Thymus (tissue), 11 donors: ENCODE data around the gene IGSF6. TPM values are rescaled to one million over a fixed set of nuclear protein-coding genes. Genes with fewer than 3 reads are reported as not detected.

Experiments used
- DNase-seq, 9 donors: peaks; one replicate each; pipeline ENCODE4 v3.0.0-alpha.2; 2013; ENCODE audit warnings: low spot score in 9 of 9, low read depth in 6 of 9, missing footprints in 1 of 9
- H3K27ac ChIP-seq, 2 donors: one replicate each; pipeline ENCODE4 v1.5.1; 2013; ENCODE audit warnings: control low read depth in 1 of 2, low read depth in 1 of 2, low read length in 1 of 2, mild to moderate bottlenecking in 1 of 2, moderate library complexity in 1 of 2
- H3K27me3 ChIP-seq, 2 donors: one replicate each; pipeline ENCODE4 v1.5.1; 2013; ENCODE audit warnings: low read length in 1 of 2; ENCODE audit not compliant: control insufficient read depth in 2 of 2, insufficient read depth in 1 of 2
- H3K36me3 ChIP-seq, 2 donors: one replicate each; pipeline ENCODE4 v1.5.1; 2013; ENCODE audit warnings: low read length in 1 of 2, mild to moderate bottlenecking in 1 of 2, moderate library complexity in 1 of 2; ENCODE audit not compliant: control insufficient read depth in 2 of 2, insufficient read depth in 2 of 2
- H3K4me1 ChIP-seq, 2 donors: one replicate each; pipeline ENCODE4 v1.5.1; 2013; ENCODE audit warnings: low read length in 2 of 2; ENCODE audit not compliant: control insufficient read depth in 2 of 2, insufficient read depth in 2 of 2
- H3K4me3 ChIP-seq, 2 donors: one replicate each; pipeline ENCODE4 v1.5.1; 2013; ENCODE audit warnings: low read length in 2 of 2, control low read depth in 1 of 2, mild to moderate bottlenecking in 1 of 2
- H3K9me3 ChIP-seq, 2 donors: one replicate each; pipeline ENCODE4 v1.5.1; 2013; ENCODE audit warnings: low read length in 1 of 2, mild to moderate bottlenecking in 1 of 2; ENCODE audit not compliant: control insufficient read depth in 2 of 2, insufficient read depth in 1 of 2
- WGBS: extraction: QIAGEN DNeasy Blood & Tissue Kit; methylation state at CpG from one replicate; pipeline ENCODE4 v1.1.7; 2013; 5-methylcytosine and 5-hydroxymethylcytosine counted together
- polyA plus RNA-seq: library from polyadenylated mRNA; stranded (reverse); fragments of 200-250 nt; gene quantifications from one replicate; pipeline ENCODE4 v1.2.3, GENCODE V29; 2013
- total RNA-seq: library from RNA; stranded (reverse); fragments of 120-200 nt; gene quantifications from one replicate; pipeline ENCODE4 v1.2.4, GENCODE V29; 2013
- donor health status: healthy.

IGSF6 gene
- total and polyA plus RNA-seq, 2 donors: 10.7 to 16.2 TPM

GRCh38 chr16:21628121-21628726 lies 24.2 kb downstream of the IGSF6 start:
- Histone ChIP-seq H3K9me3 (peaks cover 0 to 2% of the 10 kb centered on the region in 2 donors), H3K4me3 (no peak overlapping the region), H3K27me3 (no peaks in the 10 kb centered on the region), H3K4me1 (peaks cover 0 to 6% of the 10 kb centered on the region in 2 donors), H3K27ac (no peak overlapping the region), H3K36me3 (peaks cover 23% of the 10 kb centered on the region in 2 donors)
- DNase-seq: no peak
- 97% methylated on average over 5 of the region's 5 CpGs for WGBS

DNA sequence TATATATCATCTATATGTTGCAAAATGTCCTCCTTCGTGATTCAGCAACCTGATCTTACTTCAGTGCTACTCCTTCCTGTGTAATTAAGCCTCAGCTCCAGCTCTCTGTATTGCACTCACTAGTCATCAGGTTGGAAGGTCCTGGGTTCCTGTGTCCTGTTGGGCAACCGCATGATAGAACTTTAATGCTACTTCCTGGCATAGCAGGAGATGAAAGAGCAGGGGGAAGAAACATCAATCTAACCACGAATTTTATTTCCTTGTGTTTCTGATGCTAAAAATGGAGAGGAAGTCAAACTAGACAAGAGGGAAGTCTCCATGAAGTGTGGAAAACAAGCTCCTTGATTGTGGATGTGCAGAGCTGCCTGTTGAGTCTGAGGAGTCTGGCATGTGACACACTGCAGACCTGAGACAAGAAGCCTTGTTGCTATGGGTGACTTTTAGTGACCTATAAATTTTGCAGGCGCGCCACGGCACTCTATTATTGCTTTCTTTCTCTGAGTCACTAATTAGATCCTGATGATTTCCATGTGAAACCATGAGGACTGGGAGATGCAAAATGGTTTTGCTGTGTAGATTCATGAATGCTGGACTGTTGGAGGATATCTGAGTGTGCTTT lies 25.6 kb downstream of the IGSF6 start:
- peaks cover 0 to 2% of the 10 kb centered on the region in 2 donors for H3K9me3 ChIP-seq
- H3K4me1 ChIP-seq: peaks cover 0 to 6% of the 10 kb centered on the region in 2 donors
- no peak overlapping the region for H3K4me3 ChIP-seq
- no peaks in the 10 kb centered on the region for H3K27me3 ChIP-seq
- peak in 1 of 9 donors; percentile 34 for DNase-seq
- H3K36me3 ChIP-seq: peaks cover 23% of the 10 kb centered on the region in 2 donors
- no peak overlapping the region for H3K27ac ChIP-seq
- WGBS: 47% methylated on average over 6 of the region's 6 CpGs

- no peak for DNase-seq
- WGBS: 98% methylated on average over 1 of the region's 1 CpG
- peaks cover 0 to 2% of the 10 kb centered on the region in 2 donors for H3K9me3 ChIP-seq
- H3K4me3 ChIP-seq: no peak overlapping the region
- no peak overlapping the region for H3K27ac ChIP-seq
- peaks cover 0 to 6% of the 10 kb centered on the region in 2 donors for H3K4me1 ChIP-seq
- H3K27me3 ChIP-seq: no peaks in the 10 kb centered on the region
- peaks cover 21 to 23% of the 10 kb centered on the region in 2 donors for H3K36me3 ChIP-seq
Observed at GRCh38 chr16:21625026-21625425, 27.4 kb downstream of the IGSF6 start.

DNA sequence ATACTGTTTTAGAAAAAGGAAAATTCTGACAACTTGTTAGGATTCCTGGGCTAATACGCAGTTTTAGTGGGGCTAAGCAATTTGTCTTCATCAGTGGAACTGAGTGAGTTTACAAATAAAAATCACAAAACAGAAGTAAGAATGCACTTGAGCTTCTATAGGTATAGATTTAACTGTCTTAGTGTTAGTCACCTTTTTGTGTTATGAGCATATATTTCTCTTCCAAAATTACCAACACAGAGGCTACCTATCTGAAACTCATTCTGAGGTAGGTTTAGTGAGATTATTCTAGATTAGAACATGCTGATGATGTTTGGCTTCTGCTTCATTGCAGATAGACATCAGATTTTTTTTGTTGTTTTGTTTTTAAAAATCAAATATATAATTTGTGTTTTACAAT lies 29.9 kb downstream of the IGSF6 start:
- 95% methylated on average over 1 of the region's 1 CpG for WGBS
- H3K9me3 ChIP-seq: no peaks in the 10 kb centered on the region
- H3K4me1 ChIP-seq: peaks cover 0 to 6% of the 10 kb centered on the region in 2 donors
- no peak for DNase-seq
- no peak overlapping the region for H3K27ac ChIP-seq
- H3K36me3 ChIP-seq: peaks cover 6 to 21% of the 10 kb centered on the region in 2 donors
- no peaks in the 10 kb centered on the region for H3K27me3 ChIP-seq
- no peak overlapping the region for H3K4me3 ChIP-seq

- H3K9me3 ChIP-seq: no peaks in the 10 kb centered on the region
- no peak overlapping the region for H3K4me3 ChIP-seq
- peaks cover 3 to 13% of the 10 kb centered on the region in 2 donors for H3K36me3 ChIP-seq
- no peak overlapping the region for H3K27ac ChIP-seq
- H3K4me1 ChIP-seq: peaks cover under 1 to 2% of the 10 kb centered on the region in 2 donors
- DNase-seq: no peak
- H3K27me3 ChIP-seq: no peaks in the 10 kb centered on the region
Observed at GRCh38 chr16:21620592-21620991, 31.8 kb downstream of the IGSF6 start.

DNA sequence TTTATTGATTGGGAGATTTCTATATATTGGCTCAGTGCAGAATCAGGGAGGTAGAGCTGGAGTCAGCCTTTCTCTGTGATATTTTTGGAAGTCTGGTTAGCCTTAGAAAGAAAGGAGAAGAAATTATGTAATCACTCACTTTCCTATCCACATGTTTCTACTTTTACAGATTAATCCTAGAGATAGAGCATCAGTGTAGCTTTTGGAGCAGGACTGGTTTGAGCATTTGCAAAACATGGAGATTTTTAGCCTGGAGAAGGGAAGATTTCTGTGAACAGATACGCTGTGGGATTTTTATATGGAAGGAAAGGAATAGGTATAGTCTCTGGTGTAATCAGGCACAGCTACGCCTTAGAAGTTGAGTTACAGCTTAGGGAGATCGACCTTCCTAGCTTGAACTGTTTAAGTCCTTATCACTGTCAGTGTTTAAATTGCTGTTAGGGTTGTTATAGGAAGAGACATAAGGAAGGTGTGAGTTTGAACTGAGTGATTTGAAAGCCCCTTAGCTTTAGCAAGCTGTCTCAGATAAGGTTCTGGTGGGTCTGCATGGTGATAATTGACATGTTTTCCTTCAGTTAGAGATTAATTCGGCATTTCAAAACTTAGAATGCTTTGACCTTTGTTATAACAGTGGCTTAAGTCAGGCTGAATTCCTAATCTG lies 32.5 kb downstream of the IGSF6 start:
- 97% methylated on average over 4 of the region's 4 CpGs for WGBS
- no peaks in the 10 kb centered on the region for H3K9me3 ChIP-seq
- H3K27me3 ChIP-seq: no peaks in the 10 kb centered on the region
- peaks cover 2 to 4% of the 10 kb centered on the region in 2 donors for H3K4me1 ChIP-seq
- no peak for DNase-seq
- no peak overlapping the region for H3K27ac ChIP-seq
- peaks cover 3 to 11% of the 10 kb centered on the region in 2 donors for H3K36me3 ChIP-seq
- no peak overlapping the region for H3K4me3 ChIP-seq

DNA sequence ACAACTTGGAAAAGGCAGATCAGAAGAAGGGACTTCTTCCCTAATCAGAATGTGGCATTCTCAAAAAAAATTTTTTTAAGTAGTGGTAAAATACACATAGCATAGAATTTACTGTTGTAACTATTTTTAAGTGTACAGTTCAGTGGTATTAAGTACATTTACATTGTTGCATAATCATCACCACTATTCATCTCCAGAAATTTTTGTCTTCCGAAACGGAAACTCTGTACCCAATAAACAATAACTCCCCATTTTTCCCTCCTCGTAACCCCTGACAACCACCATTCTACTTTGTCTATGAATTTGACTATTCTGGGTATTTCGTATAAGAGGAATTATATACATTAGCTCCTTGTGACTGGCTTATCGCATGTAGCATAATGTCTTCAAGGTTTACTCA lies 34.1 kb downstream of the IGSF6 start:
- no peak overlapping the region for H3K27ac ChIP-seq
- H3K4me3 ChIP-seq: no peak overlapping the region
- H3K27me3 ChIP-seq: no peaks in the 10 kb centered on the region
- no peaks in the 10 kb centered on the region for H3K9me3 ChIP-seq
- no peak for DNase-seq
- WGBS: 98% methylated on average over 5 of the region's 5 CpGs
- peaks cover 3 to 9% of the 10 kb centered on the region in 2 donors for H3K36me3 ChIP-seq
- peaks cover 2 to 4% of the 10 kb centered on the region in 2 donors for H3K4me1 ChIP-seq

- H3K4me1 ChIP-seq: peaks cover 2 to 4% of the 10 kb centered on the region in 2 donors
- H3K27me3 ChIP-seq: no peaks in the 10 kb centered on the region
- peaks cover 3 to 10% of the 10 kb centered on the region in 2 donors for H3K36me3 ChIP-seq
- no peak overlapping the region for H3K4me3 ChIP-seq
- WGBS: 89% methylated on average over 3 of the region's 3 CpGs
- no peak for DNase-seq
- H3K9me3 ChIP-seq: no peaks in the 10 kb centered on the region
- H3K27ac ChIP-seq: no peak overlapping the region
Observed at GRCh38 chr16:21617607-21618006, 34.8 kb downstream of the IGSF6 start.

DNA sequence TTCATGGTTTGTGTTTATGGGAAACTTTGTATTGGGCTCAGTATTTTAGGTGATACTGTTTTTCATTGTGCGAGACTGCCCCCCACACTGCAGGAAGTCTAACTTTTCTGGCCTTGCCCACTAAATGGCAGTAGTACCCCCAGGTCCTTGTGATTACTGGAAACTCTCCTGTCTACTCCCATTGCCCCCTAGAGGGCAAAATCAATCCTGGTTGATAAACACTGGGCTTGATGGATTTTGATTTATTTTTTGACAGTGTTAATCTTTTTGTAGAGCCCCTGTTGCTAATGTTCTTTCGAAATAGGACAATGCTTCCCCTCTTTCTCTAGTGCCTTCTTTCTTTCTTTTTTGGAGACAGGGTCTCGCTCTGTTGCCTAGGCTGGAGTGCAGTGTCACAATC lies 37.5 kb downstream of the IGSF6 start:
- no peaks in the 10 kb centered on the region for H3K9me3 ChIP-seq
- DNase-seq: no peak
- peaks cover 3 to 8% of the 10 kb centered on the region in 2 donors for H3K36me3 ChIP-seq
- H3K27ac ChIP-seq: no peak overlapping the region
- no peaks in the 10 kb centered on the region for H3K27me3 ChIP-seq
- H3K4me1 ChIP-seq: peaks cover 2 to 5% of the 10 kb centered on the region in 2 donors
- H3K4me3 ChIP-seq: no peak overlapping the region
- WGBS: 98% methylated on average over 3 of the region's 3 CpGs
